OCI-LY1 (cell line): ENCODE results near the gene MPZL1.

ENCODE experiments used
- H2AFZ ChIP-seq: fragments of 200-600 bp; sonication (generic), shearing (Covaris generic); 2 replicates; pipeline ENCODE4 v1.6.0; 2014; ENCODE audit warnings: antibody characterized with exemption, mild to moderate bottlenecking, low read length
- H3F3A ChIP-seq: fragments of 200-600 bp; sonication (generic), shearing (Covaris generic); 2 replicates; pipeline ENCODE4 v1.6.0; 2014; ENCODE audit warnings: mild to moderate bottlenecking, antibody characterized with exemption, low read length, moderate library complexity; ENCODE audit not compliant: insufficient read depth
- H3K27ac ChIP-seq: fragments of 200-600 bp; sonication (generic); 2 replicates; pipeline ENCODE4 v1.5.1; 2014; ENCODE audit warnings: low read length, mixed run types, mild to moderate bottlenecking, low read depth; ENCODE audit not compliant: poor library complexity, severe bottlenecking
- H3K27me3 ChIP-seq: fragments of 200-600 bp; sonication (generic); 2 replicates; pipeline ENCODE4 v1.6.0; 2014; ENCODE audit warnings: antibody characterized with exemption, mild to moderate bottlenecking, low read length, moderate library complexity; ENCODE audit not compliant: insufficient read depth
- H3K36me3 ChIP-seq: fragments of 200-600 bp; sonication (generic); 2 replicates; pipeline ENCODE4 v1.6.1; 2014; ENCODE audit warnings: mild to moderate bottlenecking, antibody characterized with exemption, low read length, moderate library complexity, mixed read lengths; ENCODE audit not compliant: insufficient read depth
- H3K4me1 ChIP-seq: fragments of 200-600 bp; sonication (generic); 2 replicates; pipeline ENCODE4 v1.5.1; 2014; ENCODE audit warnings: mild to moderate bottlenecking, low read length, moderate library complexity; ENCODE audit not compliant: insufficient read depth, severe bottlenecking
- H3K4me2 ChIP-seq: fragments of 200-600 bp; sonication (generic), shearing (Covaris generic); 2 replicates; pipeline ENCODE4 v1.6.1; 2014; ENCODE audit warnings: low read length
- H3K4me3 ChIP-seq: fragments of 200-600 bp; sonication (generic); 2 replicates; pipeline ENCODE4 v1.5.1; 2014; ENCODE audit warnings: low read length, low read depth, mild to moderate bottlenecking, mixed read lengths; ENCODE audit not compliant: poor library complexity, severe bottlenecking
- H3K79me2 ChIP-seq: fragments of 200-600 bp; shearing (Covaris generic); 2 replicates; pipeline ENCODE4 v1.6.1; 2016; ENCODE audit warnings: mixed run types, low read length, mixed read lengths; ENCODE audit not compliant: insufficient read depth
- H3K9ac ChIP-seq: fragments of 200-600 bp; sonication (generic), shearing (Covaris generic); 2 replicates; pipeline ENCODE4 v1.6.1; 2014; ENCODE audit warnings: mild to moderate bottlenecking, low read length, mixed read lengths
- H3K9me2 ChIP-seq: fragments of 200-600 bp; sonication (generic), shearing (Covaris generic); 2 replicates; pipeline ENCODE4 v1.6.1; 2014; ENCODE audit warnings: low read depth, mild to moderate bottlenecking, low read length, mixed read lengths
- H3K9me3 ChIP-seq: fragments of 200-600 bp; shearing (Covaris generic); 2 replicates; pipeline ENCODE4 v1.6.1; 2014; ENCODE audit warnings: low read length, mixed read lengths
- H4K20me1 ChIP-seq: fragments of 200-600 bp; sonication (generic), shearing (Covaris generic); 2 replicates; pipeline ENCODE4 v1.6.0; 2016; ENCODE audit warnings: mild to moderate bottlenecking, low read length; ENCODE audit not compliant: insufficient read depth
- CTCF ChIP-seq: fragments of 200-600 bp; sonication (generic), shearing (Covaris generic); IDR thresholded peaks from 2 replicates; pipeline ENCODE4 v1.5.1; 2017; ENCODE audit warnings: mild to moderate bottlenecking, antibody characterized with exemption, low read length, moderate library complexity, mixed read lengths
- EZH2 ChIP-seq: fragments of 200-600 bp; sonication (generic), shearing (Covaris generic); IDR thresholded peaks from 2 replicates; pipeline ENCODE4 v1.8.0; 2017; ENCODE audit warnings: borderline replicate concordance, mixed run types, mild to moderate bottlenecking, antibody characterized with exemption, low read length, moderate library complexity, mixed read lengths

The MPZL1 gene

DNA sequence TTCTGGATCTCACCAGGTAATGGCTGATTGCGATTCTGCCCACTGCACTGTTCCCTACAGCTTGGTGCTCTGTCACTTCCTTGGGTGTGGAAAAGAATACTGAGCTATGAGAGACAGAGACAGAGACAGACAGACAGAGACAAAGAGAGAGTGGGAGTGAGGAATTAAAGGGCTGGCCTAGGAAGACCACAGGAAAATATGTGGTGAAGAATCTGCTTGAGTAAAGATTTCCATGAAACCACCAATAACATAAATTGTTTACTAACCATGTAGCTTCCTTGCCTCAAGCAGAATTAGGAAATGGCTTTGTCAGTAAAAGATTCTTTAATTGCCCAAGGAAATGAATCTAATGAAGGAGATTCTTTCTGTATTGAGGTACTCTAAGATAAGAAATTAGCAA is 54.4 kb downstream of the MPZL1 start:
- no peaks in the 10 kb centered on the region for H4K20me1 ChIP-seq
- H3K27me3 ChIP-seq = no peaks in the 10 kb centered on the region
- H3K4me2 ChIP-seq = no peak overlapping the region
- peaks cover 67% of the 10 kb centered on the region for H3K36me3 ChIP-seq
- no peaks in the 10 kb centered on the region for H3F3A ChIP-seq
- TF ChIP-seq EZH2 (no peak), CTCF (no peak)
- no peaks in the 10 kb centered on the region for H3K4me1 ChIP-seq
- H3K27ac ChIP-seq = no peak overlapping the region
- no peaks in the 10 kb centered on the region for H3K79me2 ChIP-seq
- no peaks in the 10 kb centered on the region for H3K9me2 ChIP-seq
- H3K4me3 ChIP-seq = no peak overlapping the region
- no peak overlapping the region for H3K9ac ChIP-seq
- H3K9me3 ChIP-seq = no peaks in the 10 kb centered on the region
- H2AFZ ChIP-seq = no peak overlapping the region

DNA sequence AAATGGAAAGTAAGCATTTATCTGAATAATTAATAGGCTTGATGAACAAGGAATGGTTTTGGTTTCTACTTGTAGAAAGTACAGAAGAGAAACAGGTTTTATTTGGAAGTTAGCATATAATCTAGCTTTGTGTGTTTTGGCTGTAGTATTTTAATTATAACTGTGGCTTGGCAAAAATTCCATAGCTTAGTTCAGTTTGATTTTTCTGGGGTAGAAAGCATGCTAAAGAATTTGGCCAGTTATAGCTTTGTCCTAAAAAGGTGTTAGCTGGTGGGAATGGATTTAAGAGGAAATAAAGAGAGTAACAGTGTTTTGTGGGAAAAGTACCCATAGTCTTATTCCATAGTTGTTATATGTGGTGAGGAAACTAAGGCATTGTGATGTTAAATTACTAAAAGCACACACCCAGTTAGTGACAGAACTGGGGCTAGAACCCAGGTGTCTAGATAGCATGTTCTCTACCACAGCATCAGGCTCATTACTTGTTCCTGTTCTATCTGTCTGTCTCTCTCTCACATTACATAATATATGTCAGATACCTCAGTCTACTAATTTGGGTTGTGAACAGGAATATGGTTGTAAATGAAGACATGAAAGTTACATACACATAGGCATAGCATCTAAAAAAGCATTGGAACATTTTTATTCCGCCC is 55.0 kb downstream of the MPZL1 start:
- Histone ChIP-seq H3K27ac (no peak overlapping the region), H3K9me3 (no peaks in the 10 kb centered on the region), H4K20me1 (no peaks in the 10 kb centered on the region), H3K4me3 (no peak overlapping the region), H3K79me2 (no peaks in the 10 kb centered on the region), H3K36me3 (peaks cover 64% of the 10 kb centered on the region), H3K4me2 (no peak overlapping the region), H3K9me2 (no peaks in the 10 kb centered on the region), H3F3A (no peaks in the 10 kb centered on the region), H3K27me3 (no peaks in the 10 kb centered on the region), H2AFZ (no peak overlapping the region), H3K4me1 (no peaks in the 10 kb centered on the region), H3K9ac (no peak overlapping the region)
- TF ChIP-seq CTCF (no peak), EZH2 (no peak)

GRCh38 chr1:167777269-167777650 is 55.5 kb downstream of the MPZL1 start:
- no peaks in the 10 kb centered on the region for H3K27me3 ChIP-seq

More at GRCh38 chr1:167777269-167777650, 55.5 kb downstream of the MPZL1 start:
- H3K79me2 ChIP-seq = no peaks in the 10 kb centered on the region
- H3K4me2 ChIP-seq = no peak overlapping the region
- no peaks in the 10 kb centered on the region for H3K9me3 ChIP-seq
- H3K36me3 ChIP-seq = peaks cover 59% of the 10 kb centered on the region
- H2AFZ ChIP-seq = no peak overlapping the region
- H3K27ac ChIP-seq = no peak overlapping the region
- no peak overlapping the region for H3K9ac ChIP-seq
- H4K20me1 ChIP-seq = no peaks in the 10 kb centered on the region
- H3F3A ChIP-seq = no peaks in the 10 kb centered on the region
- no peak overlapping the region for H3K4me3 ChIP-seq
- H3K9me2 ChIP-seq = no peaks in the 10 kb centered on the region
- no peak for TF ChIP-seq CTCF
- no peak for TF ChIP-seq EZH2
- no peaks in the 10 kb centered on the region for H3K4me1 ChIP-seq
